ENCODE results near the gene SCCPDH.

DNA sequence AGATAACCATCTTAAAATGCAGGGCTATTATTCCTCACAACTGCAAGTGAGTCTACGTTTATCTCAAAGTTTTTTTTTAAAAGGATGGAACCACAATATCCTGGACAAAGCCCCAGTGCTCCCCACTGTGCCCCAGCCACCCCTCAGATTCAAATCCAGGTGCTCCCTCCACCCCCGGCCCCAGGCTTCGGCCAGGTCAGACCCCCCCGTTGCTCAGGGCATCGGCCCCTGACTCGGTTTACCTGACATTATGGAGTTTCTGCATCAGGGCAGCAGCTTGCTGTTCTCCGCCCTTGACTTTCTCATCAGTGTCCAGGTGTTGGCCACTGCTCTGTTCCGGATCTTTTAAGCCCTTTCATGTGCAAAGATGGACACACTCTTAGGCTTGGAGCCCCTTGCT lies 72.9 kb downstream of the SCCPDH start:
- TF ChIP-seq TAF1 (IDR thresholded peaks at IDR 0.05; ENCODE audit: low read depth, low read length): no peak
- no peak for TF ChIP-seq POLR2A (IDR thresholded peaks at IDR 0.05; ENCODE audit: low read depth, low read length)
- TF ChIP-seq POLR2AphosphoS5 (IDR thresholded peaks at IDR 0.05; ENCODE audit: low read depth, low read length): no peak
- no peak for TF ChIP-seq POU2F2 (IDR thresholded peaks at IDR 0.05; ENCODE audit: low read depth, low read length)
